Karpas-422 (cell line): Measurements from ENCODE around the gene APOBEC2. TPM values are rescaled to one million over a fixed set of nuclear protein-coding genes. Genes with fewer than 3 reads are reported as not detected.

Experiments used
- DNase-seq: peaks from one replicate; pipeline ENCODE4 v3.0.0-alpha.2; 2015
- H2AFZ ChIP-seq: fragments of 200-600 bp; sonication (generic); 2 replicates; pipeline ENCODE4 v1.6.1; 2014; ENCODE audit warnings: antibody characterized with exemption, low read length, mixed read lengths
- H3K27ac ChIP-seq: fragments of 200-600 bp; sonication (generic); 2 replicates; pipeline ENCODE4 v1.5.1; 2014; ENCODE audit warnings: mild to moderate bottlenecking, low read length, moderate library complexity
- H3K27me3 ChIP-seq: fragments of 200-600 bp; sonication (generic); 2 replicates; pipeline ENCODE4 v1.6.1; 2014; ENCODE audit warnings: low read length, mixed read lengths
- H3K36me3 ChIP-seq: fragments of 200-600 bp; sonication (generic); 2 replicates; pipeline ENCODE4 v1.6.1; 2014; ENCODE audit warnings: low read length, mixed read lengths; ENCODE audit not compliant: insufficient read depth
- H3K4me1 ChIP-seq: fragments of 200-600 bp; sonication (generic); 2 replicates; pipeline ENCODE4 v1.6.1; 2014; ENCODE audit warnings: mild to moderate bottlenecking, low read length, mixed read lengths
- H3K4me2 ChIP-seq: fragments of 200-600 bp; sonication (generic); 2 replicates; pipeline ENCODE4 v1.6.1; 2014; ENCODE audit warnings: low read length, low read depth, mild to moderate bottlenecking; ENCODE audit not compliant: poor library complexity, severe bottlenecking
- H3K4me3 ChIP-seq: fragments of 200-600 bp; sonication (generic); 2 replicates; pipeline ENCODE4 v1.5.1; 2014; ENCODE audit warnings: mild to moderate bottlenecking, antibody characterized with exemption, low read length, mixed read lengths
- H3K79me2 ChIP-seq: fragments of 200-600 bp; sonication (generic); 2 replicates; pipeline ENCODE4 v1.6.1; 2014; ENCODE audit warnings: mild to moderate bottlenecking, low read length, mixed read lengths
- H3K9ac ChIP-seq: fragments of 200-600 bp; sonication (generic); 2 replicates; pipeline ENCODE4 v1.6.0; 2014; ENCODE audit warnings: low read length
- H3K9me2 ChIP-seq: fragments of 200-600 bp; sonication (generic), shearing (Covaris generic); replicated peaks from 2 replicates; pipeline ENCODE4 v1.6.0; 2014; ENCODE audit warnings: mild to moderate bottlenecking, low read length, moderate library complexity; ENCODE audit not compliant: insufficient read depth
- H3K9me3 ChIP-seq: fragments of 300-700, 200-600 bp; sonication (generic); 2 replicates; pipeline ENCODE4 v1.6.1; 2014; ENCODE audit warnings: low read length, mixed read lengths
- H4K20me1 ChIP-seq: fragments of 200-600 bp; sonication (generic); 2 replicates; pipeline ENCODE4 v1.6.1; 2014; ENCODE audit warnings: mild to moderate bottlenecking, antibody characterized with exemption, low read length, low read depth; ENCODE audit not compliant: insufficient read depth
- total RNA-seq: library from RNA; depleted of rRNA; stranded (reverse); fragments of >200 nt; shearing (Covaris generic); gene quantifications from 2 replicates; pipeline ENCODE4 v1.2.3, GENCODE V29; 2014; ENCODE audit warnings: low replicate concordance

APOBEC2 gene
- total RNA-seq, 1 experiment from 2014 or later: not detected

DNA sequence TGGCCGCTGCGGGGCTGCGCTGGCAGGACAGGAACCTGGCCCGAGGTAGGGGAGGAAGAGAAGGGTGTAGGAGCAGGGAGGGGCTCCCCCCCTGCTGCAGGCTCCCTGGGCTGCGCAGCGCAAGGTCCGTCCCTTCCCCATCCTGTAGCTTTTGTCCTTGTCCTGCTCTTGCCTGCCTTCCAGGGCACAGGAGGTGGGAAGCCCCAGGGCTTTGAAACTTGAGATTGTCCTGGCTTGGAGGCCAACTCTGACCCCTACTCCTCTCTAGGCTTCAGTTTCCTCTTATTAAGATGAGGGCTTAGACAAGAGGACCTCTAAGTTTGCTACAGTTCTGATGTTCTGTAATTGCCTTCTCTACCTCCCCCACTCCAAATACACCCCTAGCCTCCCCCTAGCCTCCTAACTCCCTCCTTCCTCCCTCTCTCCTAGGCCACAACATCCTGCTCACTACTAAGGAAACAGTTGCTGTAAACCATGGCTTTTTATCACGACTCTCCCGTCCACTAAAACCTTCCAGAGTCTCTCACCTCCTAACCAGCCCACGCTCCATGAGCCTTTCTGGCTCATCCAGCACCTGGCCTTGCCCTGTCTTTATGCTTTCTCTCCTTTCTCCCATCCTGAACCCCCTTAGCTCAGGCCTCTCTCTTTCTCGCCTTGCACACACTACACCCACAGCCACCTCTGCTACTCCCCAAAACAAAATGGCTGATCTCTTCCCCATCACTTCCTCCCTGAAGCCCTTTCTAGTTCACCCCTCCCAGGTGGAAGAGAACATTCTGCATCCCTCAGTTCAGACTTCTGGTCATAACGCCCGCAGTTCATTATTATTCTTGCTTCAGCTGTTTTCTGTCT lies 24.2 kb upstream of the APOBEC2 start:
- Histone ChIP-seq H3K79me2 (no peaks in the 10 kb centered on the region), H3K9ac (peak overlapping the region; percentile 73), H3K4me3 (peak overlapping the region; percentile 70), H3K4me2 (peak overlapping the region; percentile 83), H3K27me3 (no peaks in the 10 kb centered on the region), H2AFZ (peak overlapping the region; percentile 99; the same call in 1 of the 2 replicates), H3K27ac (no peak overlapping the region), H4K20me1 (no peaks in the 10 kb centered on the region), H3K9me2 (no peaks in the 10 kb centered on the region), H3K9me3 (no peaks in the 10 kb centered on the region), H3K36me3 (no peaks in the 10 kb centered on the region), H3K4me1 (peaks cover 21% of the 10 kb centered on the region)
- no peak for DNase-seq

GRCh38 chr6:41032830-41033229 lies 20.2 kb upstream of the APOBEC2 start:
- no peak for DNase-seq
- H2AFZ ChIP-seq: no peak overlapping the region
- no peaks in the 10 kb centered on the region for H4K20me1 ChIP-seq
- H3K4me2 ChIP-seq: no peak overlapping the region
- no peak overlapping the region for H3K27ac ChIP-seq
- no peak overlapping the region for H3K4me3 ChIP-seq
- H3K9ac ChIP-seq: no peak overlapping the region
- no peaks in the 10 kb centered on the region for H3K27me3 ChIP-seq
- no peaks in the 10 kb centered on the region for H3K9me2 ChIP-seq
- H3K36me3 ChIP-seq: no peaks in the 10 kb centered on the region
- no peaks in the 10 kb centered on the region for H3K79me2 ChIP-seq
- peaks cover 12% of the 10 kb centered on the region for H3K4me1 ChIP-seq
- H3K9me3 ChIP-seq: no peaks in the 10 kb centered on the region

DNA sequence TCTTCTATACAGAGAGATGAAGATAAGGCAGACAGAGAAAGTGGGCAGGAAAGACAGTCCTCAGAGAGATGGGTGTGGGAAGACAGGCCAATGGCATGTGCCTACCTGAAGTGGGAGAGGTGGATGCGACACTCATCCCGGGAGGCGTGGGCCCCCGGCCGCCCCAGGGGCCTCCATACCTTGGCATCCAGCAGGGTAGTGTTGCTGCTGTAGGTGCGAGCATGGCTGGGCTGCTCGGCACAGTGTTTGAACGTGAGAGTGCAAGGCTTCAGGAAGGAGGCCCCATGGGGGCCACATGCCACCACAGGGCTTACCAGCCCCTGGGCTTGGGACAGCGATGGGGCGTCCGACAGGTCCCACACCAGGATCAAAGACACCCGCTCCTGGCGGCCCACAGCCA lies 19.2 kb upstream of the APOBEC2 start:
- Histone ChIP-seq H3K4me3 (no peak overlapping the region), H3K9ac (no peak overlapping the region), H3K4me1 (peaks cover 2% of the 10 kb centered on the region), H3K79me2 (no peaks in the 10 kb centered on the region), H3K9me3 (no peaks in the 10 kb centered on the region), H3K27me3 (no peaks in the 10 kb centered on the region), H3K4me2 (no peak overlapping the region), H3K36me3 (no peaks in the 10 kb centered on the region), H2AFZ (no peak overlapping the region), H3K9me2 (no peaks in the 10 kb centered on the region), H3K27ac (no peak overlapping the region), H4K20me1 (no peaks in the 10 kb centered on the region)
- DNase-seq: no peak

DNA sequence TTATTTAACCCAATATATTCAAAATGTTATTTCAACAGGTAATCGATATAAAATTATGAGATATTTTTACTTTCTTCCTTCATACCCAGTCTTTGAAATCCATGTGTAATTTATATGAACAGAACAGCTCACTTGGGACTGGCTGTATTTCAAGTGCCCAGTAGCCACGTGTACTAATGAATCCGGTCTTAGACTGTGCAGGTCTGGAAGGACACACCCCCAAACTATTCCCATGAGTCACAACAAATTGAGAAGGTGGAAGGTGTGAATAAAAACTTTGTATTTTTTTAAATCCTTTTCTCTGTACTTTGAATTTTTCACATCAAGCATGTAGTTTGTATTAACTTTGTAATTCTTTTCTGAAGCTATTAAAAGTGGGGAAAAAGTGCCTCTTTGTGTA lies 16.8 kb upstream of the APOBEC2 start:
- H3K36me3 ChIP-seq: no peaks in the 10 kb centered on the region
- no peak for DNase-seq
- H3K9me2 ChIP-seq: no peaks in the 10 kb centered on the region
- no peaks in the 10 kb centered on the region for H3K4me1 ChIP-seq
- H2AFZ ChIP-seq: no peak overlapping the region
- no peak overlapping the region for H3K27ac ChIP-seq
- 0 out of 2 replicates have a peak, but pooled peaks cover 3% of the 10 kb centered on the region for H4K20me1 ChIP-seq
- H3K9me3 ChIP-seq: no peaks in the 10 kb centered on the region
- no peaks in the 10 kb centered on the region for H3K79me2 ChIP-seq
- no peak overlapping the region for H3K4me3 ChIP-seq
- no peak overlapping the region for H3K9ac ChIP-seq
- H3K27me3 ChIP-seq: no peaks in the 10 kb centered on the region
- H3K4me2 ChIP-seq: no peak overlapping the region

DNA sequence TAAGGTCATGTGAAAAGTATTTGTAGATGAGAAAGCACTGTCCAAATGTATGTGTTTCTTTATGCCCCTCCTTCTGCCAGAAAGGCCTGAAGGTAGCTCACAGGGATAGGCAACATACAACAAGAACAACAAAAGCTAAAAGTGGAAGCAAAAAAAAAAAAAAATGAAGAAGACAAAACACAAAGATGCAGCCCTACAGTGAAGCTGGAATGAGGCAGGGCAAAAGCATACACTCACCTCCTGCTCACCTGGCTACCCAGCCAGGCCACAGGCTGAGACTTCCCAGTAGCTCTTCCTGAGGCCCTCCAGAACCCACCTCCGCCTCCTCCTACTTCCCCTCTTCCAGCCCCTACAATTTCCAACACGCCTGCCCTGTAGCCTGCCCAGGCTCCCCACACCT lies 16.4 kb upstream of the APOBEC2 start:
- no peaks in the 10 kb centered on the region for H3K36me3 ChIP-seq
- no peaks in the 10 kb centered on the region for H3K9me3 ChIP-seq
- H3K4me2 ChIP-seq: no peak overlapping the region
- no peak for DNase-seq
- no peak overlapping the region for H3K27ac ChIP-seq
- no peak overlapping the region for H3K9ac ChIP-seq
- H3K27me3 ChIP-seq: no peaks in the 10 kb centered on the region
- no peak overlapping the region for H3K4me3 ChIP-seq
- no peaks in the 10 kb centered on the region for H3K79me2 ChIP-seq
- no peak overlapping the region for H2AFZ ChIP-seq
- 0 out of 2 replicates have a peak, but pooled peaks cover 3% of the 10 kb centered on the region for H4K20me1 ChIP-seq
- no peaks in the 10 kb centered on the region for H3K4me1 ChIP-seq
- H3K9me2 ChIP-seq: no peaks in the 10 kb centered on the region

DNA sequence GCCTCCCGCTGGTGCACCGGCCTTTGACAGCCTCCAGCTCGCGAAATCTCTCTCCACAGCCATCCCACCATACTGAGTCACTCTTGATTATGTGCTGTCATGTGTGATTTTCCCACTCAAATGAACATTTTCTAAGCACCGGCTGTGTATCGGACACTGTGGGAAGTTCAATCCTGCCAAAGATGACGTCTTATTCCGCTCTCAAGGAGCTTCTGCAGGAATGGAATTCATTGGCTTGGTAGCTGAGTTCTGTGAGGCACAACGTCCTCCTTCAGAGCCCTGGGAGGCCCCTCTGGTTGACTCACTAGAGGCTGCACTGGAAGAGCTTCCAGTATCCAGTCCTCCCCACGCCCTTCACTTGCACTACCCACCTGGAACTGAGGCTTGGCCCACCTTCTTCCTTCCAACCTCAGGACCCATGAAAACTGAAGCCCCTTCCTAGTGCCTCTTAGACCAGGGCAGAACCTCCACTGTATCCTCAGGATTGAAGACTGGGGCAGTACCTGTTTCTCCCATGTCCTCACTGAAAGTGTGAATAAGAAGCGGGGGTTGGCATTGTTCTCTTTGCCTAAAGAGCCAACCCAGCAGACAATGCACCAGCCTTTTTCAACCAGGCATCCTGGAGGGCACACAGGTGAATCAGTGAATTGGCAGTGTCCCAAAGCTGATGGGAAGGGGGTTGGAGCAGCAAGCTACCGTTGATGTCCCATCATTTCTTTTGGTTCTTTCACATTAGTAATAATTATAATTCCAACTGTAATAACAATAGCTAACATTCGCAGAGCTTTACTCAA lies 15.7 kb upstream of the APOBEC2 start:
- no peaks in the 10 kb centered on the region for H3K9me3 ChIP-seq
- no peaks in the 10 kb centered on the region for H3K9me2 ChIP-seq
- H2AFZ ChIP-seq: no peak overlapping the region
- 0 out of 2 replicates have a peak, but pooled peaks cover 3% of the 10 kb centered on the region for H4K20me1 ChIP-seq
- H3K79me2 ChIP-seq: no peaks in the 10 kb centered on the region
- no peak overlapping the region for H3K4me3 ChIP-seq
- no peaks in the 10 kb centered on the region for H3K27me3 ChIP-seq
- no peaks in the 10 kb centered on the region for H3K36me3 ChIP-seq
- peaks cover 4% of the 10 kb centered on the region for H3K4me1 ChIP-seq
- H3K9ac ChIP-seq: no peak overlapping the region
- H3K4me2 ChIP-seq: no peak overlapping the region
- no peak for DNase-seq
- H3K27ac ChIP-seq: no peak overlapping the region

- no peak overlapping the region for H3K4me2 ChIP-seq
- no peaks in the 10 kb centered on the region for H3K9me2 ChIP-seq
- H3K36me3 ChIP-seq: no peaks in the 10 kb centered on the region
- no peaks in the 10 kb centered on the region for H3K27me3 ChIP-seq
- DNase-seq: no peak
- peaks cover 4% of the 10 kb centered on the region for H3K4me1 ChIP-seq
- H3K9me3 ChIP-seq: no peaks in the 10 kb centered on the region
- no peak overlapping the region for H2AFZ ChIP-seq
- H3K9ac ChIP-seq: no peak overlapping the region
- H3K79me2 ChIP-seq: no peaks in the 10 kb centered on the region
- H4K20me1 ChIP-seq: 0 out of 2 replicates have a peak, but pooled peaks cover 3% of the 10 kb centered on the region
- no peak overlapping the region for H3K27ac ChIP-seq
- no peak overlapping the region for H3K4me3 ChIP-seq
Observed at GRCh38 chr6:41038205-41038604, 14.8 kb upstream of the APOBEC2 start.
